ENCODE results near the gene ZNF264.
"Not testable (repeated sequence)": the region's sequence is repeated elsewhere in the genome, so short reads cannot be mapped to it uniquely, and the experiment has no call there.

ZNF264 gene

DNA sequence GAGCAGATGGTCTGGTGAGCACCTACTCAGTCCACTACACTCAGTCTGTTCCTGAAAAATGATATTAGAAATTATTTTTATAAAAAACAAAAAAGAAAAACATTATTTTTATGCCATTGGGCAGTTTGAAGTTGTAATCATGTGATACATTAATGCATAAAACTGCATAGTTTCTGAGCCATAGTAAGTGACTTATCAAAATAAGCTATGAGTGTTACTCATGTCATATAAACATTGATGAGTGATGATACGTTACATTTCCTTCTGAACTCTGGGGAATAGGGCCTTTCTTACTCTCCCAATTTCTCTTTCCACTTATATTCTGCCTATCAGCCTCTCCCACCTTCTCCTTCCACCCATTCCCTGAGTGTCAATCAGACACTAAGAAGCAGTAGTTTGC, 58.0 kb downstream of the ZNF264 start:
- Histone ChIP-seq H3K4me1 (ENCODE audit: low read depth, poor library complexity, severe bottlenecking) (no peaks in the 10 kb centered on the region), H3K27me3 (ENCODE audit: insufficient read depth, low read depth) (no peaks in the 10 kb centered on the region), H3K4me3 (IDR thresholded peaks at IDR 0.05; ENCODE audit: insufficient read depth, low read depth, low read length) (no peak overlapping the region), H3K4me2 (no peak overlapping the region), H3K9ac (no peak overlapping the region), H3K27ac (no peak overlapping the region), H4K20me1 (ENCODE audit: insufficient read depth) (no peaks in the 10 kb centered on the region), H3K36me3 (ENCODE audit: insufficient read depth) (peaks cover 24% of the 10 kb centered on the region; the same call in 1 of the 2 replicates), H2AFZ (ENCODE audit: low read depth) (no peak overlapping the region), H3K79me2 (ENCODE audit: insufficient read depth, low read depth) (no peaks in the 10 kb centered on the region)
- TF ChIP-seq, protein P1, sequence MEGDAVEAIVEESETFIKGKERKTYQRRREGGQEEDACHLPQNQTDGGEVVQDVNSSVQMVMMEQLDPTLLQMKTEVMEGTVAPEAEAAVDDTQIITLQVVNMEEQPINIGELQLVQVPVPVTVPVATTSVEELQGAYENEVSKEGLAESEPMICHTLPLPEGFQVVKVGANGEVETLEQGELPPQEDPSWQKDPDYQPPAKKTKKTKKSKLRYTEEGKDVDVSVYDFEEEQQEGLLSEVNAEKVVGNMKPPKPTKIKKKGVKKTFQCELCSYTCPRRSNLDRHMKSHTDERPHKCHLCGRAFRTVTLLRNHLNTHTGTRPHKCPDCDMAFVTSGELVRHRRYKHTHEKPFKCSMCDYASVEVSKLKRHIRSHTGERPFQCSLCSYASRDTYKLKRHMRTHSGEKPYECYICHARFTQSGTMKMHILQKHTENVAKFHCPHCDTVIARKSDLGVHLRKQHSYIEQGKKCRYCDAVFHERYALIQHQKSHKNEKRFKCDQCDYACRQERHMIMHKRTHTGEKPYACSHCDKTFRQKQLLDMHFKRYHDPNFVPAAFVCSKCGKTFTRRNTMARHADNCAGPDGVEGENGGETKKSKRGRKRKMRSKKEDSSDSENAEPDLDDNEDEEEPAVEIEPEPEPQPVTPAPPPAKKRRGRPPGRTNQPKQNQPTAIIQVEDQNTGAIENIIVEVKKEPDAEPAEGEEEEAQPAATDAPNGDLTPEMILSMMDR (conservative IDR thresholded peaks at IDR 0.05; ENCODE audit: low read depth, low read length): no peak

DNA sequence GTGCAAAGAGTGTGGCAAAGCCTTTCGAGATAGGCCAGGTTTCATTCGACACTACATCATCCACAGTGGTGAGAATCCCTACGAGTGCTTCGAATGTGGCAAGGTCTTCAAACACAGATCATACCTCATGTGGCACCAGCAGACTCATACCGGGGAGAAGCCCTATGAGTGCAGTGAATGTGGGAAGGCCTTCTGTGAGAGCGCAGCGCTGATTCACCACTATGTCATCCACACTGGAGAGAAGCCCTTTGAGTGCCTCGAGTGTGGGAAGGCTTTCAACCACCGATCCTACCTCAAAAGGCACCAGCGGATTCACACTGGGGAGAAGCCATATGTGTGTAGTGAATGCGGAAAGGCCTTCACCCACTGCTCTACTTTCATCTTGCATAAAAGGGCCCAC, 62.5 kb downstream of the ZNF264 start:
- not testable (repeated sequence) for H2AFZ ChIP-seq (ENCODE audit: low read depth); H3K4me2 ChIP-seq; H3K4me1 ChIP-seq (ENCODE audit: low read depth, poor library complexity, severe bottlenecking); H3K79me2 ChIP-seq (ENCODE audit: insufficient read depth, low read depth); H3K4me3 ChIP-seq (IDR thresholded peaks at IDR 0.05; ENCODE audit: insufficient read depth, low read depth, low read length); H3K9ac ChIP-seq; H4K20me1 ChIP-seq (ENCODE audit: insufficient read depth); H3K27me3 ChIP-seq (ENCODE audit: insufficient read depth, low read depth); H3K27ac ChIP-seq
- H3K36me3 ChIP-seq (ENCODE audit: insufficient read depth): peaks cover 14% of the 10 kb centered on the region; the same call in 1 of the 2 replicates

- no peaks in the 10 kb centered on the region for H3K27me3 ChIP-seq (ENCODE audit: insufficient read depth, low read depth)
- H3K27ac ChIP-seq: no peak overlapping the region
- H3K36me3 ChIP-seq (ENCODE audit: insufficient read depth): no peaks in the 10 kb centered on the region
- no peak overlapping the region for H3K4me3 ChIP-seq (IDR thresholded peaks at IDR 0.05; ENCODE audit: insufficient read depth, low read depth, low read length)
- H4K20me1 ChIP-seq (ENCODE audit: insufficient read depth): no peaks in the 10 kb centered on the region
- H3K4me1 ChIP-seq (ENCODE audit: low read depth, poor library complexity, severe bottlenecking): no peaks in the 10 kb centered on the region
- TF ChIP-seq, protein P1 (conservative IDR thresholded peaks at IDR 0.05; ENCODE audit: low read depth, low read length): no peak
- no peak overlapping the region for H2AFZ ChIP-seq (ENCODE audit: low read depth)
- H3K9ac ChIP-seq: no peak overlapping the region
- H3K4me2 ChIP-seq: no peak overlapping the region
- no peaks in the 10 kb centered on the region for H3K79me2 ChIP-seq (ENCODE audit: insufficient read depth, low read depth)
Measured at GRCh38 chr19:57262044-57262443, 70.7 kb downstream of the ZNF264 start.

GRCh38 chr19:57263244-57263741, 72.0 kb downstream of the ZNF264 start:
- Histone ChIP-seq H3K27ac (no peak overlapping the region), H4K20me1 (ENCODE audit: insufficient read depth) (no peaks in the 10 kb centered on the region), H3K36me3 (ENCODE audit: insufficient read depth) (no peaks in the 10 kb centered on the region), H3K4me2 (no peak overlapping the region), H3K4me3 (IDR thresholded peaks at IDR 0.05; ENCODE audit: insufficient read depth, low read depth, low read length) (no peak overlapping the region), H3K4me1 (ENCODE audit: low read depth, poor library complexity, severe bottlenecking) (no peaks in the 10 kb centered on the region), H3K9ac (no peak overlapping the region), H3K27me3 (ENCODE audit: insufficient read depth, low read depth) (no peaks in the 10 kb centered on the region), H3K79me2 (ENCODE audit: insufficient read depth, low read depth) (no peaks in the 10 kb centered on the region), H2AFZ (ENCODE audit: low read depth) (no peak overlapping the region)
- TF ChIP-seq, protein P1 (conservative IDR thresholded peaks at IDR 0.05; ENCODE audit: low read depth, low read length): no peak

- no peaks in the 10 kb centered on the region for H3K4me1 ChIP-seq (ENCODE audit: low read depth, poor library complexity, severe bottlenecking)
- H3K4me3 ChIP-seq (IDR thresholded peaks at IDR 0.05; ENCODE audit: insufficient read depth, low read depth, low read length): no peak overlapping the region
- no peaks in the 10 kb centered on the region for H4K20me1 ChIP-seq (ENCODE audit: insufficient read depth)
- TF ChIP-seq, protein P1 (conservative IDR thresholded peaks at IDR 0.05; ENCODE audit: low read depth, low read length): no peak
- H2AFZ ChIP-seq (ENCODE audit: low read depth): no peak overlapping the region
- H3K9ac ChIP-seq: no peak overlapping the region
- H3K36me3 ChIP-seq (ENCODE audit: insufficient read depth): no peaks in the 10 kb centered on the region
- no peaks in the 10 kb centered on the region for H3K79me2 ChIP-seq (ENCODE audit: insufficient read depth, low read depth)
- H3K27me3 ChIP-seq (ENCODE audit: insufficient read depth, low read depth): no peaks in the 10 kb centered on the region
- H3K27ac ChIP-seq: no peak overlapping the region
- no peak overlapping the region for H3K4me2 ChIP-seq
Measured at GRCh38 chr19:57267291-57267690, 76.0 kb downstream of the ZNF264 start.
